PC-3 (cell line): ENCODE data around the gene ZNFX1. TPM values are rescaled to one million over a fixed set of nuclear protein-coding genes. Genes with fewer than 3 reads are reported as not detected.

ENCODE experiments used
- ATAC-seq: fragments of 200-7000 bp; cut with Tn5 transposase; 2 replicates; pipeline ENCODE4 v1.9.1; 2020; ENCODE audit warnings: mild to moderate bottlenecking, moderate library complexity
- BruUV-seq: library from RNA; stranded (reverse); fragments of 400-500 nt; replicated peaks from 2 replicates; lab custom pipeline; 2021; lab: Mats Ljungman, UMichigan
- CTCF ChIA-PET: fragments of 300-600 bp; sonication (Branson Sonifier 250); formaldehyde crosslinking; loops from one replicate; lab custom pipeline; 2022; ENCODE audit warnings: antibody characterized with exemption; lab: Charles Lee
- POLR2A ChIA-PET: fragments of 300-600 bp; sonication (Branson Sonifier 250); formaldehyde crosslinking; loops from one replicate; lab custom pipeline; 2022; ENCODE audit warnings: antibody characterized with exemption; ENCODE audit not compliant: unreplicated experiment; lab: Charles Lee
- DNase-seq: peaks from one replicate; pipeline ENCODE4 v3.0.0-alpha.2; 2015
- H2AFZ ChIP-seq: fragments of 300-600 bp; sonication (generic); 2 replicates; pipeline ENCODE4 v1.6.0; 2016; ENCODE audit warnings: antibody characterized with exemption, low read length
- H3F3A ChIP-seq: fragments of 300-600 bp; sonication (generic); one replicate; pipeline ENCODE4 v1.6.0; 2017; ENCODE audit warnings: antibody characterized with exemption, low read length, control low read depth, mild to moderate bottlenecking; ENCODE audit not compliant: unreplicated experiment
- H3K27ac ChIP-seq: fragments of 300-600 bp; sonication (generic); 2 replicates; pipeline ENCODE4 v1.5.1; 2016; ENCODE audit warnings: mild to moderate bottlenecking, low read length
- H3K27me3 ChIP-seq: fragments of 300-600 bp; sonication (generic); 2 replicates; pipeline ENCODE4 v1.6.1; 2016; ENCODE audit warnings: low read length, mixed read lengths
- H3K36me3 ChIP-seq: fragments of 300-600 bp; sonication (generic); 2 replicates; pipeline ENCODE4 v1.6.1; 2016; ENCODE audit warnings: low read depth, mixed run types, low read length, mixed read lengths
- H3K4me1 ChIP-seq: fragments of 300-600 bp; sonication (generic); 2 replicates; pipeline ENCODE4 v1.5.1; 2016; ENCODE audit warnings: low read length; ENCODE audit not compliant: insufficient read depth
- H3K4me2 ChIP-seq: fragments of 300-600 bp; sonication (generic); 2 replicates; pipeline ENCODE4 v1.6.0; 2016; ENCODE audit warnings: low read length
- H3K4me3 ChIP-seq: fragments of 300-600 bp; sonication (generic); 2 replicates; pipeline ENCODE4 v1.5.1; 2016; ENCODE audit warnings: mild to moderate bottlenecking, low read length, mixed read lengths
- H3K79me2 ChIP-seq: fragments of 300-600 bp; sonication (generic); 2 replicates; pipeline ENCODE4 v1.6.1; 2017; ENCODE audit warnings: low read length, mixed read lengths
- H3K9ac ChIP-seq: fragments of 300-600 bp; sonication (generic); 2 replicates; pipeline ENCODE4 v1.6.0; 2016; ENCODE audit warnings: mild to moderate bottlenecking, low read length
- H3K9me2 ChIP-seq: fragments of 300-600 bp; sonication (generic); replicated peaks from 2 replicates; pipeline ENCODE4 v1.6.1; 2016; ENCODE audit warnings: mixed run types, low read length, mixed read lengths
- H3K9me3 ChIP-seq: fragments of 300-600 bp; sonication (generic); 2 replicates; pipeline ENCODE4 v1.6.1; 2016; ENCODE audit warnings: low read length, mixed read lengths
- H4K20me1 ChIP-seq: fragments of 300-600 bp; sonication (generic); 2 replicates; pipeline ENCODE4 v1.6.1; 2016; ENCODE audit warnings: low read length, mixed read lengths
- CTCF ChIP-seq: fragments of 300-600 bp; sonication (generic); conservative IDR thresholded peaks from 2 replicates; pipeline ENCODE4 v1.5.1; 2017; ENCODE audit warnings: antibody characterized with exemption, low read depth, mild to moderate bottlenecking, low read length
- EZH2 ChIP-seq: fragments of 300-600 bp; sonication (generic); IDR thresholded peaks from one replicate; pipeline ENCODE4 v1.6.1; 2017; ENCODE audit warnings: antibody characterized with exemption, mild to moderate bottlenecking, low read length; ENCODE audit not compliant: unreplicated experiment
- EZH2phosphoT487 ChIP-seq: fragments of 300-600 bp; sonication (generic); IDR thresholded peaks from 2 replicates; pipeline ENCODE4 v1.6.1; 2018; ENCODE audit warnings: mild to moderate bottlenecking, antibody characterized with exemption, low read length, borderline replicate concordance
- intact Hi-C: fragments of 100-400 bp; cut with micrococcal nuclease; formaldehyde crosslinking; loops from 2 replicates; pipeline ENCODE4 v1.9.0; 2023
- total RNA-seq: library from RNA; depleted of rRNA; stranded (reverse); fragments of >200 nt; gene quantifications from 2 replicates; pipeline ENCODE4 v1.2.3, GENCODE V29; 2014

The ZNFX1 gene
- total RNA-seq, 1 experiment from 2014 or later, result 18.8 TPM

- TF ChIP-seq CTCF, result no peak
- TF ChIP-seq EZH2, result no peak
- no peak for TF ChIP-seq EZH2phosphoT487
- H4K20me1 ChIP-seq, result peaks cover 27% of the 10 kb centered on the region
- CTCF ChIA-PET, result no interaction called here
- H3K4me1 ChIP-seq, result 0 out of 2 replicates have a peak, but pooled peaks cover 5% of the 10 kb centered on the region
- peaks cover 66% of the 10 kb centered on the region for H3K36me3 ChIP-seq
- no peak overlapping the region for H3K27ac ChIP-seq
- H3F3A ChIP-seq, result no peaks in the 10 kb centered on the region
- no peaks in the 10 kb centered on the region for H3K9me2 ChIP-seq
- POLR2A ChIA-PET, result no interaction called here
- ATAC-seq (no peak), DNase-seq (no peak)
- H2AFZ ChIP-seq, result no peak overlapping the region
- no peaks in the 10 kb centered on the region for H3K9me3 ChIP-seq
- no TSS peak for BruUV-seq
- no peak overlapping the region for H3K4me3 ChIP-seq
- H3K27me3 ChIP-seq, result no peaks in the 10 kb centered on the region
- peaks cover 73% of the 10 kb centered on the region for H3K79me2 ChIP-seq
- intact Hi-C loops, result no loop called here
- H3K9ac ChIP-seq, result no peak overlapping the region
- no peak overlapping the region for H3K4me2 ChIP-seq
Observed at GRCh38 chr20:49267327-49267726, 10.5 kb downstream of the ZNFX1 start.

DNA sequence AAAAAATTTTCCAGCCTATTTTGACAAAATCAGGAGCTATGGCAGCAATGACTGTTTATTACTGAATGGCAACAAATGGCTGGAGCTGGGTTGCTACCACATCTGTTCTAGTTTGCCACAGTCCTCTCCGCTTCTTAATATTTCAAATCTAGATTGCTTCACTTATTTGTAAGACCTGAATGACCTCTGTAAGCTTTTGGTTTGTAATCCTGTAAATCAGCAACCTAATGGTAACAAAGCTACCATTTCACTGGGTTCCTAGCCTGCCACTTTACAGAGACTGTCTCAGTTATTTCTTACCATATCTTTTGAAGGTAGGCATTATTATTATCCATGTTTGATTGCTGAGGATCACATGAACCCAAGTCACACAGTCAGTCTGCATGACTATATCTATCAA is 15.4 kb downstream of the ZNFX1 start:
- Histone ChIP-seq H4K20me1 (peaks cover 8% of the 10 kb centered on the region; the same call in 1 of the 2 replicates), H3K9ac (no peak overlapping the region), H3K4me3 (no peak overlapping the region), H3K9me2 (no peaks in the 10 kb centered on the region), H3K4me2 (no peak overlapping the region), H3K79me2 (peaks cover 28% of the 10 kb centered on the region), H3K9me3 (no peaks in the 10 kb centered on the region), H2AFZ (no peak overlapping the region), H3F3A (no peaks in the 10 kb centered on the region), H3K27me3 (no peaks in the 10 kb centered on the region), H3K4me1 (peaks cover 19% of the 10 kb centered on the region), H3K36me3 (peaks cover 46% of the 10 kb centered on the region), H3K27ac (no peak overlapping the region)
- intact Hi-C loops, result loop anchor here (5.0 kb wide), 1 partner anchor 60 kb away; no protein-coding TSS in a partner anchor
- DNase-seq (no peak), ATAC-seq (no peak)
- CTCF ChIA-PET, result interaction anchor here (0.5 kb wide), 1 partner anchor 43 kb away, joined by 6 read pairs; the partner anchor contains the start of gene DDX27
- TF ChIP-seq EZH2phosphoT487 (no peak), CTCF (no peak)
- no TSS peak for BruUV-seq
- POLR2A ChIA-PET, result interaction anchor here (0.6 kb wide), 1 partner anchor 9 kb away, joined by 3 read pairs; no protein-coding TSS in a partner anchor

- Histone ChIP-seq H3K36me3 (peaks cover 59% of the 10 kb centered on the region), H4K20me1 (peaks cover 4% of the 10 kb centered on the region; the same call in 1 of the 2 replicates), H3K27ac (no peak overlapping the region), H3K79me2 (peaks cover 15% of the 10 kb centered on the region), H3K27me3 (no peaks in the 10 kb centered on the region), H2AFZ (no peak overlapping the region), H3K9me3 (no peaks in the 10 kb centered on the region), H3K4me3 (no peak overlapping the region), H3K9ac (no peak overlapping the region), H3F3A (no peaks in the 10 kb centered on the region), H3K9me2 (no peaks in the 10 kb centered on the region), H3K4me1 (peaks cover 19% of the 10 kb centered on the region), H3K4me2 (no peak overlapping the region)
- CTCF ChIA-PET, result no interaction called here
- BruUV-seq, result no TSS peak
- TF ChIP-seq CTCF, result no peak
- TF ChIP-seq EZH2, result no peak
- no peak for TF ChIP-seq EZH2phosphoT487
- POLR2A ChIA-PET, result no interaction called here
- intact Hi-C loops, result loop anchor here (5.0 kb wide), 1 partner anchor 61 kb away; no protein-coding TSS in a partner anchor
- ATAC-seq, result no peak
- DNase-seq, result no peak
Observed at GRCh38 chr20:49261173-49261572, 16.7 kb downstream of the ZNFX1 start.
